Activated CD4-positive, alpha-beta memory T cell treated with anti-CD3 and anti-CD28 coated beads, Interleukin-2, amount 10 ng/mL, durations not matched to agents 7 days and 5 days (primary cell): ENCODE results near the gene LIN54. TPM values are rescaled to one million over a fixed set of nuclear protein-coding genes. Genes with fewer than 3 reads are reported as not detected.

Source experiments
- CTCF ChIA-PET: fragments of 350-600 bp; sonication (Branson Sonifier 250); formaldehyde crosslinking; loops from one replicate; lab custom pipeline; 2021; ENCODE audit warnings: antibody characterized with exemption, inconsistent platforms; lab: Charles Lee
- POLR2A ChIA-PET: fragments of 350-600 bp; sonication (Branson Sonifier 250); formaldehyde crosslinking; loops from one replicate; lab custom pipeline; 2021; ENCODE audit warnings: antibody characterized with exemption; lab: Charles Lee
- DNase-seq: peaks from one replicate; pipeline ENCODE4 v3.0.0-alpha.2; 2020
- H3K27ac Mint-ChIP-seq: one replicate; pipeline ENCODE4 v1.8.0; 2021; ENCODE audit warnings: mild to moderate bottlenecking, mixed read lengths
- H3K27me3 Mint-ChIP-seq: one replicate; pipeline ENCODE4 v1.8.0; 2021; ENCODE audit warnings: mixed read lengths
- H3K36me3 Mint-ChIP-seq: one replicate; pipeline ENCODE4 v1.8.0; 2021; ENCODE audit warnings: low read depth, mixed read lengths
- H3K4me1 Mint-ChIP-seq: one replicate; pipeline ENCODE4 v1.8.0; 2021; ENCODE audit warnings: mixed read lengths
- H3K4me3 Mint-ChIP-seq: one replicate; pipeline ENCODE4 v1.8.0; 2021; ENCODE audit warnings: mild to moderate bottlenecking, mixed read lengths
- H3K9me3 Mint-ChIP-seq: one replicate; pipeline ENCODE4 v1.8.0; 2021; ENCODE audit warnings: mixed read lengths
- total RNA-seq, 2 experiments: library from RNA; stranded (reverse); gene quantifications; one replicate each; pipeline ENCODE4 v1.2.3, GENCODE V29; 2021

The LIN54 gene
- total RNA-seq, 2 experiments from 2014 or later, result 34.6 to 36.9 TPM

DNA sequence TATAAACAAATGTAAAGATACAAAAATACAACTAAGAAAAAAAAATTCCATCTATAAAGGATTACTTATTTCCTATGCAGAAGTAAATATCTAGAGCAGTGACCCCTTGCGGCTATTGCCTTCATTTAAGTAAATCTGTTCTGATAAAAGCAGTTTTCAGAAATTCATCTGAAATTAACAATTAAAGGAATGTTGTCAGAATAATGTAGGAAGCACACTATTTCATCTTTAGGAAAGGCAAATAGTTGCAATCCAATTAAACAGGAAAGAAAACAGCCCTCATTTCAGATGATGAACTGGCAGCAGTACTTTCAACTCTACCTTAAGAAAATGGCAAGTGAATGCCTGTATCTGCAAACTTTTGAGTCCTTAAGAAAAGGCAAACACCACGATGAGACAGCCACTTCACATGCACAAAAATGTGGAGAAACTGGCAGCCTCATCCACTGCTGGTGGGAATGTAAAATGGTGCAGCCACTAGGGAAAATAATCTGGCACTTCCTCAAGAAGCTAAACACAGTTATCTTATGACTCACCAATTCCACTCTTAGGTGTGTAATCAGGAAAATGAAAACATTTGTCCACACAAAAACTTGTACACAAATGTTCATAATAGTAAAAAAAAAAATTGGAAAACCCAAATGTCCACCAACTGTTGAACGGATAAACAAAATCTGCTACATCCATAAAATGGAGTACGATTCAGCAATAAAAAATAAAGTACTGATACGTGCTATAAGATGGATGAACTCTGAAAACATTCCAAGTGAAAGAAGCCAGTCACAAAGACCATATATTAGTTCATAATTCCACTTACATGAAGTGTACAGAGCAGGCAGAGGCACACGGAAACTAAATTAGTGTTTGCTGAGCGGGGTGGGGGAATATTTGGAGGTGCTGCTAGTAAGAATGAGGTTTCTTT is 112.0 kb downstream of the LIN54 start:
- Mint-ChIP-seq H3K9me3 (no peaks in the 10 kb centered on the region), H3K4me3 (no peak overlapping the region), H3K4me1 (peaks cover 38% of the 10 kb centered on the region), H3K27ac (no peak overlapping the region), H3K27me3 (peaks cover 1% of the 10 kb centered on the region), H3K36me3 (peaks cover 28% of the 10 kb centered on the region)
- no peak for DNase-seq
- ChIA-PET CTCF (interaction anchor here (0.6 to 3.6 kb wide), 11 partner anchors 8 to 467 kb away, joined by 3 to 22 read pairs (median 4); partner anchors contain the start of genes COPS4, COQ2 and LIN54), POLR2A (interaction anchor here (0.8 to 3.6 kb wide), 11 partner anchors 8 to 386 kb away, joined by 3 to 58 read pairs (median 9); partner anchors contain the start of genes COPS4, COQ2, LIN54 and SEC31A)

DNA sequence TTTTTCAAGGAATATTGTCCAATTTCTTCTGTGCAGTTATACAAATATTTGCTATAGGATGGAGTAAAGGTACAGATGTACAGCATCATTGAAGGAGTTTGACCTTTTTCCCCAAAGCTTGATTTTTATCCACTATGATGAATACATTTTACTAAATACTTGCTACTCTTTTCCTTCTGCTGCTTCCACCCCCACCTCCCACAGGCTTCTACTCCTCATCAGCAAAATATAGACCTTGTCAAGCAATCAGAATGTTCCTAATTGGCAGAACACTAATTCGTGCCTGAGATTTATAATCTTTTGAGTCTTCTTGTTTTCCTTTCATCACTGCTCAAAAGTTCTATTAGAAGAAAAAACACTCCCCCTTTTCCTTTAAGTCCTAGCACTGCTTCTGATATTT is 113.9 kb downstream of the LIN54 start:
- Mint-ChIP-seq H3K27me3 (no peaks in the 10 kb centered on the region), H3K27ac (no peak overlapping the region), H3K9me3 (no peaks in the 10 kb centered on the region), H3K4me1 (peaks cover 47% of the 10 kb centered on the region), H3K4me3 (no peak overlapping the region), H3K36me3 (peaks cover 30% of the 10 kb centered on the region)
- DNase-seq, result no peak
- ChIA-PET CTCF (interaction anchor here (1.4 kb wide), 1 partner anchor 44 kb away, joined by 4 read pairs; no protein-coding TSS in a partner anchor), POLR2A (interaction anchor here (1.7 kb wide), 1 partner anchor 31 kb away, joined by 4 read pairs; no protein-coding TSS in a partner anchor)

DNA sequence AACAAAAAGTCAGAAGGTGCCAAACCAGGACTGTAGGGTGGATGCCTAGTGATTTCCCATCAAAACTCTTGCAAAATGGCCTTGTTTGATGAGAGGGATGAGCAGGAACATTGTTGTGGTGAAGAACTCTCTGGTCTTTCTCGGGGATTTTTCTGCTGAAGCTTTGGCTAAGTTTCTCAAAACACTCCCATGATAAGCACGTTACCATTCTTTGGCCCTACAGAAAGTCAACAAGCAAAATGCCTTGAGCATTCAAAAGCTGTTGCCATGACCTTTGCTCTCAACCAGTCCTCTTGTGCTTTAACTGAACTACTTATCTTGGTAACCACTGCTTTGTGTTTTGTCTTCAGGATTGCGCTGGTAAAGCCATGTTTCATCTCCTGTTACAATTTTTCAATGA is 116.7 kb downstream of the LIN54 start:
- no peak overlapping the region for H3K27ac Mint-ChIP-seq
- H3K4me1 Mint-ChIP-seq, result peaks cover 58% of the 10 kb centered on the region
- no peak for DNase-seq
- H3K27me3 Mint-ChIP-seq, result no peaks in the 10 kb centered on the region
- CTCF ChIA-PET, result no interaction called here
- peaks cover 30% of the 10 kb centered on the region for H3K36me3 Mint-ChIP-seq
- no peak overlapping the region for H3K4me3 Mint-ChIP-seq
- POLR2A ChIA-PET, result no interaction called here
- H3K9me3 Mint-ChIP-seq, result no peaks in the 10 kb centered on the region

DNA sequence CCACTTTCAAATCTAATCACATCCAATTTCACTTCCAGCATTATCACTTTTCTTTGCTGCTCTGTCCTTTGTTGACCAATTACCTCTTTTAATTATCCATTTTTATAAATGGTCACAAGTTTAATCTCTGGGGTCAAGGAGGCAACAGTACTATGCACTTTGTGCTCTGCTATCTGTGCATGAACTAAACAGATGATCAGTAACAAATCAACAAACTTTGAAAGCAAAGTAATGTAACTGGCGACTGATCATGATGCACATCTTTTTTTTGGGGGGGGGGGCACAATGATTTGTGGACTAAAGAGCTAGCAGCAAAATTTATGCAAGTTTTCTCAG is 118.2 kb downstream of the LIN54 start:
- H3K9me3 Mint-ChIP-seq, result no peaks in the 10 kb centered on the region
- peaks cover 51% of the 10 kb centered on the region for H3K4me1 Mint-ChIP-seq
- peaks cover 28% of the 10 kb centered on the region for H3K36me3 Mint-ChIP-seq
- peak overlapping the region; percentile 63 for H3K27ac Mint-ChIP-seq
- no peak for DNase-seq
- no peaks in the 10 kb centered on the region for H3K27me3 Mint-ChIP-seq
- ChIA-PET POLR2A (interaction anchor here (1.1 to 4.5 kb wide), 5 partner anchors 8 to 143 kb away, joined by 3 to 51 read pairs (median 8); partner anchors contain the start of genes COPS4 and THAP9), CTCF (interaction anchor here (0.8 to 1.0 kb wide), 3 partner anchors 8 to 38 kb away, joined by 4 to 7 read pairs (median 4); partner anchors contain the start of gene THAP9)
- peak overlapping the region; percentile 33 for H3K4me3 Mint-ChIP-seq

DNA sequence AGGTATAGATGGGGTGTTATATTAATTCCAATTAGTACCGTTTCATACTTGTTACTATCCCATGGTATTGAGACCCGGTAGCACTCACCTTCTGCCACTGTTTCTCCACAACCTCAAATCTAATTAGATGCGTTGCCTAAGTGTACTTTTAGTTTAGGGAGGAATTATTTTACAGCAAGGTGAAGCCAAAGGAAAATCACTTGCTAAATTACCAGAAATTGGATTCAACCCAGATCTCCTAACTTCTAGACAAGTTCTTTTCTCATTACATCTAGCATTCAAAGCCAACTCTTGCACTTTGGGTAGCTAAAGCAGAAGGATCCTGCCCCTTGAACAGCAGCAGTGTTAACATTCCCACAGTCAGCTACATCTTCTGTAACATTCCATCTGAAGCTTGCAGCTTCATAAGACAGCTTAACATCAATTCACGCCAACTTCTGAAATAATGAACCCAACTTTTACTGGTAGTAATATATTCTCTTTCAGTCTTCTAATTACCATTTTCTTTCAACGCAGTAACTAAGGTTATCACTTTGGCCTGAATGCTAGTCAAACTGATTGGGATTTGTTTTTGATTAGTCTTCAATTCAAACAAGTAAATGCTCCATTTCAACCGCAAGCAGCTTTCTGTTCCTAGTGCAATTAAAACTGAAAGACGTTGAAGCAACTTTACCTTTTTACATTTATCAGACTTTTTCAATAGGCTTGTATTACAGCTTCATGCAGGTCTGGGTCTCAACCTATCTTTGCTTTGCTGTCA is 118.7 kb downstream of the LIN54 start:
- H3K4me1 Mint-ChIP-seq, result peaks cover 53% of the 10 kb centered on the region
- ChIA-PET POLR2A (interaction anchor here (1.1 to 4.5 kb wide), 6 partner anchors 8 to 143 kb away, joined by 3 to 51 read pairs (median 9); partner anchors contain the start of genes COPS4 and THAP9), CTCF (interaction anchor here (0.7 to 1.0 kb wide), 4 partner anchors 8 to 219 kb away, joined by 3 to 7 read pairs (median 4); partner anchors contain the start of gene THAP9)
- H3K27ac Mint-ChIP-seq, result peak overlapping the region; percentile 88
- no peaks in the 10 kb centered on the region for H3K9me3 Mint-ChIP-seq
- H3K4me3 Mint-ChIP-seq, result peak overlapping the region; percentile 83
- no peaks in the 10 kb centered on the region for H3K27me3 Mint-ChIP-seq
- peaks cover 26% of the 10 kb centered on the region for H3K36me3 Mint-ChIP-seq
- DNase-seq, result no peak

DNA sequence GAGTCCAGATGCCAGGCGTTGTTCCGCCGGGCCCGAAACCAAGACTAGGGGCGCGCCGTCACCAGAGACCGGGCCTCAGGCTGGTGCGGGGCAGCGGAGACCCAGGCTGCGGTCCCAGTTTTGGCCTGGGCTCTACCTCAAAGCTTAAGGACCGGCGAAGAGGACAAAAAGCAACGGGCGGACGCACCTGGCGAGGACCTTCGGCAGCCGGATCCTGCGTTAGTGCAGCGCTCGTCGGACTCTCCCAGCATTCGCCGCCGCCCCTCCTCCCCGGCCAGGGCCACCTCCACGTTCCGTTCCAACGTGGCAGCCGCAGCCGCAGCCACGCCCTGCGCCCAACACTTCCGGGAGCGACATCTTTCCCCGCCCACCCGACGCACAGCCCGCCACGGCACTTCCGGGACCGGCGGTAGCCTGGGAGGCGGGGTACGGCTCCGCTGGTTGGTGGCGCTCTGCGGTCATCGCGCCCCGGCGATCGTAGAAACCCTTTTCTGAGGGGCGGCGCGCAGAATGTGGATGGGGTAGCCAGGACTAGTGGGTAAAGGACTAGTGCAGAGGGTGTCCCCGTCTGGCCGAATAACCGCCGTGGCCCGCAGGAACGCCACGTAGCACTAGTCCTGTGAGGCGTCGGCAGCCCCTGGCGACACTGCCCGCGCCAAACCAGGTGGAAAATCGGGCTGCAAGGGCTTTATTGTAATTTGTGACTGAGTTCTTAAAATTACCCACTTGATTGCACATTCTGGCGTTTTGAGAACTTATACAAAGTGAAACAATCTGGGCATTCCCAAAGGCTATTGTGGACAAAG is 119.5 kb downstream of the LIN54 start, which contains the start of gene SEC31A:
SEC31A (minus strand) TSS at position 253 of the 806 bp plus-strand sequence. CDS start 9,217 bp downstream, outside the sequence.
- H3K4me3 Mint-ChIP-seq, result peak within 1 kb of the TSS; percentile 83
- H3K27ac Mint-ChIP-seq, result peak within 1 kb of the TSS; percentile 88
- H3K4me1 Mint-ChIP-seq, result peaks cover 54% of the 10 kb centered on the region
- H3K27me3 Mint-ChIP-seq, result no peaks in the 10 kb centered on the region
- DNase-seq, result peak; percentile 98
- H3K36me3 Mint-ChIP-seq, result peaks cover 23% of the 10 kb centered on the region
- ChIA-PET CTCF (interaction anchor here (0.7 to 1.0 kb wide), 3 partner anchors 9 to 219 kb away, joined by 3 to 7 read pairs (median 4); partner anchors contain the start of gene THAP9), POLR2A (interaction anchor here (1.0 to 4.5 kb wide), 7 partner anchors 9 to 144 kb away, joined by 3 to 51 read pairs (median 8); partner anchors contain the start of genes COPS4 and THAP9)
- H3K9me3 Mint-ChIP-seq, result no peaks in the 10 kb centered on the region

DNA sequence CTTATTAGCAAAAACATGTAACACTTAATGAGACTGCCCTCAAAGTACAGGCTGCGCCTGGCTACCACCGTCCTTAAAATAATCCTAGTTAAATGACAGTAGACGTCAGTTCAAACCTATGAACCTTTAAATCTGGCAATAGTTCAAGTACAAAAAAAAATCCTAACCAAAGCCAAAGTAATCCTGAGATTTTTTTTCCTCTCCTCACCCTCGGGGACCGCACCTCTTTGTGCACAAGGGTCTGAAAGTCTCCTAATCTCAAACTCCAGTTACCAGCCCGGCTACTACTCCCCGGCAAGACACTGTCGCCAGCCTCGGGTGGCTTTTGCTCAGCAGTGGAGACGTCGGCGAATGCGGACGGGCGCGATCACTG is 120.1 kb downstream of the LIN54 start:
- Mint-ChIP-seq H3K36me3 (peaks cover 19% of the 10 kb centered on the region), H3K4me1 (peaks cover 55% of the 10 kb centered on the region), H3K9me3 (no peaks in the 10 kb centered on the region), H3K4me3 (peak overlapping the region; percentile 83), H3K27me3 (no peaks in the 10 kb centered on the region), H3K27ac (peak overlapping the region; percentile 88)
- CTCF ChIA-PET, result interaction anchor here (1.7 to 1.8 kb wide), 2 partner anchors 25 to 121 kb away, joined by 5 to 10 read pairs; no protein-coding TSS in a partner anchor
- POLR2A ChIA-PET, result interaction anchor here (1.0 to 4.5 kb wide), 8 partner anchors 10 to 145 kb away, joined by 3 to 51 read pairs (median 6); partner anchors contain the start of genes COPS4, LIN54 and THAP9
- no peak for DNase-seq

DNA sequence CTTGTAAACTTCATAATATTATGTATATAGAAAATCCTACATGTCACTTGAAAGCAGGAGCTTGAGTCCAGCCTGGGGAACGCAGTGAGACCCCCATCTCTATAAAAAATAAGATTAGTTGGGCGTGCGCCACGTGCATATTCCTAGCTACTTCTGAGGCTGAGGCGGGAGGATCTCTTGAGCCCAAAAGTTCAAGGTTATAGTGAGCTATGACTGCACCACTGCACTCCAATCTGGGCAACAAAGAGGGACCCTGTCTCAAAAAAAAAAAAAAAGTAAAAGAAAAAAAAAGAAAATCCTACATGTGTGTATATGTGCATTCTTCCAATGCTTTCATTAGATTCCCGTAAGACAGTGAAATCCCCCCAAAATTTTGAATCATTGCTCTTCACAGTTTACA is 121.3 kb downstream of the LIN54 start:
- Mint-ChIP-seq H3K36me3 (peaks cover 13% of the 10 kb centered on the region), H3K4me3 (peak overlapping the region; percentile 83), H3K9me3 (no peaks in the 10 kb centered on the region), H3K27ac (peak overlapping the region; percentile 88), H3K27me3 (no peaks in the 10 kb centered on the region), H3K4me1 (peaks cover 55% of the 10 kb centered on the region)
- ChIA-PET POLR2A (interaction anchor here (0.7 to 4.5 kb wide), 9 partner anchors 10 to 151 kb away, joined by 3 to 51 read pairs (median 5); partner anchors contain the start of genes COPS4, LIN54 and THAP9), CTCF (interaction anchor here (0.7 to 1.8 kb wide), 8 partner anchors 9 to 405 kb away, joined by 3 to 10 read pairs (median 4); partner anchors contain the start of gene COQ2)
- DNase-seq, result no peak

DNA sequence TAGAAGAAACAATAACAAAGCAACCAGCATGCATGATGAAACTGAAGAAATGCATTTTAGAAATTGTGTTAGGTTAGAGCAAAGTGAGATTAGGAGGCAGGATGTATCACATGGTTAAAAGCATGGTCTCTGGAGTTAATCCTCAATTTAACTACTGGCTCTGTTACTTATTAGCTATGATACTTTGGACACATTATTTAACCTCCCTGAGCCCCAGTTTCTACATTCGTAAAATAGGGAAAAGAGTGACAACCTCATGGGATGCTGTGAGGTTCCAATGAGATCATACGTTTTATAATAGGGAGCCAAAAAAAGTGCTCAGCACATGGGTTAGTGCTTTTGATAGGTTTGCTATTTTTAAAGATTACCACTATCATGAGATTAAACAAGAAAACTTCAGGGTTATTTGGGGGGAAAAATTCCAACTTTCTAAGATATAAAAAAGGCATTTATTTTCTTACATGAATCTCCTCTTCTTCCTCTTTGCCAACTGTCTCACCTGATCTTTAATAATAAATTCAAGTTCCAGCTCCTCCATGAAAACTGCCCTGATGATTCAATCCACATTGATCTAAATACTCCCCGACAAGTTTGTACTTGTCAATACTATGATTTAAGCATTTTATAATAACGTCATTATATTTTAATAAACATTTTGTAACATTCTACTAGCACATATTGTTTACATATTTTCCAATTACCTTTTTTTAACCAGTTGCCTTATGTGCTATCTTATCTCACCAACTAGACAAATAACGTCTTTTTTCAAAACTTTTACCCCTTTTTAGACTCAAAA is 124.3 kb downstream of the LIN54 start:
- ChIA-PET CTCF (interaction anchor here (1.8 kb wide), 1 partner anchor 14 kb away, joined by 8 read pairs; the partner anchor contains the start of gene THAP9), POLR2A (interaction anchor here (1.5 to 1.8 kb wide), 2 partner anchors 13 to 15 kb away, joined by 4 read pairs; no protein-coding TSS in a partner anchor)
- Mint-ChIP-seq H3K9me3 (no peaks in the 10 kb centered on the region), H3K36me3 (peaks cover 18% of the 10 kb centered on the region), H3K4me3 (no peak overlapping the region), H3K27me3 (no peaks in the 10 kb centered on the region), H3K27ac (no peak overlapping the region), H3K4me1 (peaks cover 31% of the 10 kb centered on the region)
- DNase-seq, result no peak

DNA sequence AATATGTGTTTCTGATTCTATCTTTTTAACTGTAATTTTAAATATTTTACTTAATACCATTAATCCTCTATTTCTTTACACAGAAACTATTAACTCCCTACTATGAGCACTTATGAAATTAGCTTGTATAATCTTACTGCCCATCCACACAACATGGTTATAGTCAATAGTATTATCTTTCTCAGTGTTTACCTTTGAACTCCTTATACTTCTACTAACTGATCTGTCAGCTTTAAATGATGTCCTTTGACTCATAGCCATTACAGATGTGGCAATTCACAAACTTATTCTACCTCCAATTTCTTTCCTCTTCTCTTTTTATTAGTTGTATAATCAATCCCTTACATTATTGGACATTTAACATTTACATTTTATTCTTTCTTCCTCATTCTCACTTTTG is 125.2 kb downstream of the LIN54 start:
- Mint-ChIP-seq H3K4me1 (peaks cover 28% of the 10 kb centered on the region), H3K36me3 (peaks cover 23% of the 10 kb centered on the region), H3K27me3 (no peaks in the 10 kb centered on the region), H3K27ac (no peak overlapping the region), H3K4me3 (no peak overlapping the region), H3K9me3 (no peaks in the 10 kb centered on the region)
- no peak for DNase-seq
- ChIA-PET POLR2A (no interaction called here), CTCF (no interaction called here)
